Measurements from ENCODE around the gene FAAP20.

The FAAP20 gene

DNA sequence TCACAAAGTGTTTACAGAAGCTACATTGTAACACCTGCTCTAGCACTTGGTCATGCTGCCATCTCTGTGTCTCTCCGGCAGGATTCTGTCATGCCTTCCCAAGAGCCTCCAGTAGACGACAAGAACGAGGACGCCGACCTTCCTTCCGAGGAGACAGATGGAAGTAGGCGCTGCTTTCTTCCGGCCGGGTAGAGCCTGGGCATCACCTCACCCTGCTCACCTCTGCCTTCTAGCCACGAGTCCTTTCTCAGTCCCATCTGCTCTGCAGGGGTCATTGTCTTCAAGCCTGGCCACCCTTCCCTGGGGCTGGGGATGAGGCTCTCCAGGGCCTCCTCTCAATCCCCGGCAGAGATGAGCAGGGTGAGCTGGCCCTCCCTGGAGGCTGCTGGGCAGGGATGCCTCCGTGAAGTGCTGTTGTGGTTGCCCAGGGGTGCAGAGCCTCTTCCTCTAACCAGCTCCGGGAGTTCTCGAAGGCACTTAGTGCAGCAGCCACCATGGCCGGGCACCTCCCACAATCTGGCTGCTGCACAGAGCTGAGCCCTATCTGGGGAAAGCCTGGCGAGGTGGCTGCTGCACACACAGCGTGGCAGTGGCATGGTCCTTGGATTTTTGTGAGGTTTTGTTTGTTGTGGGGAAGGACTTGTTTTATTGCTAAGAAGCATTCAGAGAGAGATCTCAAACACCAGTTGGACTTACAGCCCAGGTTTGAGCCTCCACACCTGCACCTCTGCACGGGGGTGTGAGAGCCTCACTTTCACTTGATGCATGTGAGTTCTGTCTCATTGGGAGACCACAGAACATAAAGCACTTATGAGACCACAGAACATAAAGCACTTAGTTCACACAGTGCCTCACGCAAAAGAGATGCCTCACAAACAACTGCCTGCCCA, 48.4 kb downstream of the FAAP20 start:
- ATAC-seq: no peak
- TF ChIP-seq, protein P1, sequence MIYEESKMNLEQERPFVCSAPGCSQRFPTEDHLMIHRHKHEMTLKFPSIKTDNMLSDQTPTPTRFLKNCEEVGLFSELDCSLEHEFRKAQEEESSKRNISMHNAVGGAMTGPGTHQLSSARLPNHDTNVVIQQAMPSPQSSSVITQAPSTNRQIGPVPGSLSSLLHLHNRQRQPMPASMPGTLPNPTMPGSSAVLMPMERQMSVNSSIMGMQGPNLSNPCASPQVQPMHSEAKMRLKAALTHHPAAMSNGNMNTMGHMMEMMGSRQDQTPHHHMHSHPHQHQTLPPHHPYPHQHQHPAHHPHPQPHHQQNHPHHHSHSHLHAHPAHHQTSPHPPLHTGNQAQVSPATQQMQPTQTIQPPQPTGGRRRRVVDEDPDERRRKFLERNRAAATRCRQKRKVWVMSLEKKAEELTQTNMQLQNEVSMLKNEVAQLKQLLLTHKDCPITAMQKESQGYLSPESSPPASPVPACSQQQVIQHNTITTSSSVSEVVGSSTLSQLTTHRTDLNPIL (CRISPR knock-in tag; IDR thresholded peaks at IDR 0.05; ENCODE audit: low read depth): no peak
- TF ChIP-seq, protein P2, sequence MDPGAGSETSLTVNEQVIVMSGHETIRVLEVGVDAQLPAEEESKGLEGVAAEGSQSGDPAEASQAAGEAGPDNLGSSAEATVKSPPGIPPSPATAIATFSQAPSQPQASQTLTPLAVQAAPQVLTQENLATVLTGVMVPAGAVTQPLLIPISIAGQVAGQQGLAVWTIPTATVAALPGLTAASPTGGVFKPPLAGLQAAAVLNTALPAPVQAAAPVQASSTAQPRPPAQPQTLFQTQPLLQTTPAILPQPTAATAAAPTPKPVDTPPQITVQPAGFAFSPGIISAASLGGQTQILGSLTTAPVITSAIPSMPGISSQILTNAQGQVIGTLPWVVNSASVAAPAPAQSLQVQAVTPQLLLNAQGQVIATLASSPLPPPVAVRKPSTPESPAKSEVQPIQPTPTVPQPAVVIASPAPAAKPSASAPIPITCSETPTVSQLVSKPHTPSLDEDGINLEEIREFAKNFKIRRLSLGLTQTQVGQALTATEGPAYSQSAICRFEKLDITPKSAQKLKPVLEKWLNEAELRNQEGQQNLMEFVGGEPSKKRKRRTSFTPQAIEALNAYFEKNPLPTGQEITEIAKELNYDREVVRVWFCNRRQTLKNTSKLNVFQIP (CRISPR knock-in tag; IDR thresholded peaks at IDR 0.05; ENCODE audit: borderline replicate concordance, low read depth): no peak
- TF ChIP-seq ARNTL (CRISPR knock-in tag; IDR thresholded peaks at IDR 0.05; ENCODE audit: borderline replicate concordance, low read depth) (no peak), PPARA (CRISPR knock-in tag; IDR thresholded peaks at IDR 0.05; ENCODE audit: borderline replicate concordance) (no peak), ZFP30 (CRISPR knock-in tag; IDR thresholded peaks at IDR 0.05) (no peak), ZC3H10 (CRISPR knock-in tag; IDR thresholded peaks at IDR 0.05) (no peak), TOX (CRISPR knock-in tag; IDR thresholded peaks at IDR 0.05; ENCODE audit: borderline replicate concordance) (no peak), RARB (CRISPR knock-in tag; IDR thresholded peaks at IDR 0.05) (no peak), ISL1 (CRISPR knock-in tag; IDR thresholded peaks at IDR 0.05) (no peak), OSR1 (CRISPR knock-in tag; IDR thresholded peaks at IDR 0.05) (no peak)
- TF ChIP-seq, protein P3, sequence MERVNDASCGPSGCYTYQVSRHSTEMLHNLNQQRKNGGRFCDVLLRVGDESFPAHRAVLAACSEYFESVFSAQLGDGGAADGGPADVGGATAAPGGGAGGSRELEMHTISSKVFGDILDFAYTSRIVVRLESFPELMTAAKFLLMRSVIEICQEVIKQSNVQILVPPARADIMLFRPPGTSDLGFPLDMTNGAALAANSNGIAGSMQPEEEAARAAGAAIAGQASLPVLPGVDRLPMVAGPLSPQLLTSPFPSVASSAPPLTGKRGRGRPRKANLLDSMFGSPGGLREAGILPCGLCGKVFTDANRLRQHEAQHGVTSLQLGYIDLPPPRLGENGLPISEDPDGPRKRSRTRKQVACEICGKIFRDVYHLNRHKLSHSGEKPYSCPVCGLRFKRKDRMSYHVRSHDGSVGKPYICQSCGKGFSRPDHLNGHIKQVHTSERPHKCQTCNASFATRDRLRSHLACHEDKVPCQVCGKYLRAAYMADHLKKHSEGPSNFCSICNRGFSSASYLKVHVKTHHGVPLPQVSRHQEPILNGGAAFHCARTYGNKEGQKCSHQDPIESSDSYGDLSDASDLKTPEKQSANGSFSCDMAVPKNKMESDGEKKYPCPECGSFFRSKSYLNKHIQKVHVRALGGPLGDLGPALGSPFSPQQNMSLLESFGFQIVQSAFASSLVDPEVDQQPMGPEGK (CRISPR knock-in tag; IDR thresholded peaks at IDR 0.05; ENCODE audit: borderline replicate concordance): no peak
- TF ChIP-seq, protein P4, sequence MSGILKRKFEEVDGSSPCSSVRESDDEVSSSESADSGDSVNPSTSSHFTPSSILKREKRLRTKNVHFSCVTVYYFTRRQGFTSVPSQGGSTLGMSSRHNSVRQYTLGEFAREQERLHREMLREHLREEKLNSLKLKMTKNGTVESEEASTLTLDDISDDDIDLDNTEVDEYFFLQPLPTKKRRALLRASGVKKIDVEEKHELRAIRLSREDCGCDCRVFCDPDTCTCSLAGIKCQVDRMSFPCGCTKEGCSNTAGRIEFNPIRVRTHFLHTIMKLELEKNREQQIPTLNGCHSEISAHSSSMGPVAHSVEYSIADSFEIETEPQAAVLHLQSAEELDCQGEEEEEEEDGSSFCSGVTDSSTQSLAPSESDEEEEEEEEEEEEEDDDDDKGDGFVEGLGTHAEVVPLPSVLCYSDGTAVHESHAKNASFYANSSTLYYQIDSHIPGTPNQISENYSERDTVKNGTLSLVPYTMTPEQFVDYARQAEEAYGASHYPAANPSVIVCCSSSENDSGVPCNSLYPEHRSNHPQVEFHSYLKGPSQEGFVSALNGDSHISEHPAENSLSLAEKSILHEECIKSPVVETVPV (CRISPR knock-in tag; IDR thresholded peaks at IDR 0.05): no peak

DNA sequence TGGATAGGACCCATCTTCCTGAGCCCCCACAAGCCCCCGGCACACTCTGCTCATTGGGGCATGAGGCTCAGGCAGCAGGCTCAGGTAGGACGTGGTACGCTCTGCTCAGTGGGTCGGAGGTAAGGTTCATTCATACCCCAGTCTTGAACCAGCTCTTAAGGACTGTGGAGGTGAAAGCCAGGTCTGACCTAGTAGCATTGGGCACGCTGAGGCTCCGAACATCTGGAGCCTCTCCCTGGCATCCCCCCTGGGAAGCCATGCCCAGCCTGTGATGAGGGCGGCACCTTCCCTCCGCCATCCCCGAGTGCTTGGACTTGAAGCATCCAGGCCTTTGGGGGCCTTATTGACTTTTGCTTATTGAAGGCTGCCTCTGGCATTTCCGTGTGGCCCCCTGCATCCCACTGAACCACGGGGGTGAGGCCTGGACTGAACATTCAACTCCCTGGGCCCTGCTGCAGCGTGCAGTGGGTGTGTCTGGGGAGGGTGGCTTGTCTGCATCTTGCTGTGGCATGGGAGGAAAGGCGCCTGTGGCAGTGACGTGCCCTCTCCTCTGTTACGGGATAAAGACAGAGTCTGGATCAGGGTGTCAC, 50.0 kb downstream of the FAAP20 start:
- ATAC-seq: no peak

More for the DNA sequence above, 50.0 kb downstream of the FAAP20 start:
- TF ChIP-seq SNAI2 (CRISPR knock-in tag; IDR thresholded peaks at IDR 0.05) (no peak), OSR1 (CRISPR knock-in tag; IDR thresholded peaks at IDR 0.05) (no peak), TOX (CRISPR knock-in tag; IDR thresholded peaks at IDR 0.05; ENCODE audit: borderline replicate concordance) (no peak), ESRRG (CRISPR knock-in tag; IDR thresholded peaks at IDR 0.05) (no peak), ISL1 (CRISPR knock-in tag; IDR thresholded peaks at IDR 0.05) (no peak), ZNF70 (CRISPR knock-in tag; IDR thresholded peaks at IDR 0.05) (no peak), ZC3H10 (CRISPR knock-in tag; IDR thresholded peaks at IDR 0.05) (no peak), GLIS3 (CRISPR knock-in tag; IDR thresholded peaks at IDR 0.05) (no peak), BACH2 (CRISPR knock-in tag; IDR thresholded peaks at IDR 0.05; ENCODE audit: borderline replicate concordance) (no peak), TCF4 (CRISPR knock-in tag; IDR thresholded peaks at IDR 0.05; ENCODE audit: borderline replicate concordance) (no peak), ZNF8 (CRISPR knock-in tag; IDR thresholded peaks at IDR 0.05) (no peak), ZNF565 (CRISPR knock-in tag; conservative IDR thresholded peaks at IDR 0.05; ENCODE audit: low read depth) (no peak), ZFP30 (CRISPR knock-in tag; IDR thresholded peaks at IDR 0.05) (no peak)
- TF ChIP-seq, protein P3 (CRISPR knock-in tag; IDR thresholded peaks at IDR 0.05; ENCODE audit: borderline replicate concordance): no peak
- TF ChIP-seq, protein P4 (CRISPR knock-in tag; IDR thresholded peaks at IDR 0.05): no peak
- TF ChIP-seq, protein P5, sequence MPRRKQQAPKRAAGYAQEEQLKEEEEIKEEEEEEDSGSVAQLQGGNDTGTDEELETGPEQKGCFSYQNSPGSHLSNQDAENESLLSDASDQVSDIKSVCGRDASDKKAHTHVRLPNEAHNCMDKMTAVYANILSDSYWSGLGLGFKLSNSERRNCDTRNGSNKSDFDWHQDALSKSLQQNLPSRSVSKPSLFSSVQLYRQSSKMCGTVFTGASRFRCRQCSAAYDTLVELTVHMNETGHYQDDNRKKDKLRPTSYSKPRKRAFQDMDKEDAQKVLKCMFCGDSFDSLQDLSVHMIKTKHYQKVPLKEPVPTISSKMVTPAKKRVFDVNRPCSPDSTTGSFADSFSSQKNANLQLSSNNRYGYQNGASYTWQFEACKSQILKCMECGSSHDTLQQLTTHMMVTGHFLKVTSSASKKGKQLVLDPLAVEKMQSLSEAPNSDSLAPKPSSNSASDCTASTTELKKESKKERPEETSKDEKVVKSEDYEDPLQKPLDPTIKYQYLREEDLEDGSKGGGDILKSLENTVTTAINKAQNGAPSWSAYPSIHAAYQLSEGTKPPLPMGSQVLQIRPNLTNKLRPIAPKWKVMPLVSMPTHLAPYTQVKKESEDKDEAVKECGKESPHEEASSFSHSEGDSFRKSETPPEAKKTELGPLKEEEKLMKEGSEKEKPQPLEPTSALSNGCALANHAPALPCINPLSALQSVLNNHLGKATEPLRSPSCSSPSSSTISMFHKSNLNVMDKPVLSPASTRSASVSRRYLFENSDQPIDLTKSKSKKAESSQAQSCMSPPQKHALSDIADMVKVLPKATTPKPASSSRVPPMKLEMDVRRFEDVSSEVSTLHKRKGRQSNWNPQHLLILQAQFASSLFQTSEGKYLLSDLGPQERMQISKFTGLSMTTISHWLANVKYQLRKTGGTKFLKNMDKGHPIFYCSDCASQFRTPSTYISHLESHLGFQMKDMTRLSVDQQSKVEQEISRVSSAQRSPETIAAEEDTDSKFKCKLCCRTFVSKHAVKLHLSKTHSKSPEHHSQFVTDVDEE (CRISPR knock-in tag; IDR thresholded peaks at IDR 0.05): no peak
- TF ChIP-seq, protein P2 (CRISPR knock-in tag; IDR thresholded peaks at IDR 0.05; ENCODE audit: borderline replicate concordance, low read depth): no peak

Measured in SK-N-SH treated with all-trans-retinoic acid at 6 μM for 48 hours (cell line).